K562 (cell line): ENCODE results near the gene ITPRIPL2. TPM values are rescaled to one million over a fixed set of nuclear protein-coding genes. Genes with fewer than 3 reads are reported as not detected.
A peak's percentile ranks its signal among the peaks of the same experiment; 100 is the strongest.

Source experiments
- GABPA ChIP-seq: fragments of 200-800 bp; sonication (Bioruptor generic); conservative IDR thresholded peaks from 2 replicates; pipeline ENCODE4 v1.6.1; 2016; ENCODE audit warnings: low read depth, missing genetic modification characterization, missing compliant biosample characterization
- GATAD2A ChIP-seq: fragments of 450-650 bp; IDR thresholded peaks from 2 replicates; pipeline ENCODE4 v1.6.1; 2017
- JUNB ChIP-seq: fragments of 450-650 bp; formaldehyde crosslinking; conservative IDR thresholded peaks from 2 replicates; pipeline ENCODE4 v1.4.0; 2020; ENCODE audit warnings: mild to moderate bottlenecking
- KLF13 ChIP-seq: fragments of 450-650 bp; IDR thresholded peaks from 2 replicates; pipeline ENCODE4 v1.6.1; 2016; ENCODE audit warnings: missing genetic modification characterization, low read depth, mild to moderate bottlenecking, missing compliant biosample characterization, moderate library complexity, borderline replicate concordance
- OTX1 ChIP-seq: fragments of 450-650 bp; formaldehyde crosslinking; IDR thresholded peaks from 2 replicates; pipeline ENCODE4 v1.4.0; 2022; ENCODE audit warnings: mild to moderate bottlenecking
- PTBP1 ChIP-seq: fragments of 200-400 bp; formaldehyde crosslinking; IDR thresholded peaks from 2 replicates; pipeline ENCODE4 v1.6.1; 2017; ENCODE audit warnings: low read depth, low read length
- U2AF1 ChIP-seq: fragments of 200-400 bp; formaldehyde crosslinking; optimal IDR thresholded peaks from 2 replicates; pipeline ENCODE3; 2017; ENCODE audit warnings: mild to moderate bottlenecking, low read depth, low read length, moderate library complexity
- ZNF316 ChIP-seq: fragments of 450-650 bp; IDR thresholded peaks from 2 replicates; pipeline ENCODE4 v1.6.1; 2016
- ZNF436 ChIP-seq: fragments of 250-450, 450-650 bp; sonication (Bioruptor Pico); formaldehyde crosslinking; IDR thresholded peaks from 2 replicates; pipeline ENCODE4 v1.7.0; 2020; ENCODE audit warnings: mild to moderate bottlenecking
- ZNF444 ChIP-seq: fragments of 250-450 bp; sonication (Bioruptor Pico); IDR thresholded peaks from 2 replicates; pipeline ENCODE4 v1.4.0; 2020; ENCODE audit warnings: mild to moderate bottlenecking, moderate library complexity
- polyA plus RNA-seq, 8 experiments: library from polyadenylated mRNA; depleted of rRNA in 4 of 8; stranded (reverse) in 5 of 8; unstranded in 3 of 8; fragments of >200 nt; fragmentation: Nextera tagmentation in 2 of 8; fragmentation: Illumina TruSeq in 1 of 8; extraction: Ambion mirVana in 2 of 8; extraction: Trizol in 1 of 8; gene quantifications; 2 replicates each; pipeline versions ENCODE4 v1.2.1 to v1.2.3, GENCODE V29; 2011 to 2014; ENCODE audit warnings: inconsistent platforms in 1 of 8, missing spikeins in 1 of 8
- total RNA-seq, 7 experiments: library from RNA; depleted of rRNA in 6 of 7; stranded (reverse); fragments of >200 nt in 6 of 7; fragmentation: Illumina TruSeq in 2 of 7; extraction: Trizol in 2 of 7; gene quantifications; 2 replicates each; pipeline versions ENCODE4 v1.2.1 to v1.2.3, GENCODE V29; 2011 to 2021; ENCODE audit warnings: low replicate concordance in 1 of 7
- TF ChIP-seq, protein P1 (sequence below): fragments of 450-650 bp; IDR thresholded peaks from one replicate; pipeline ENCODE4 v1.6.1; 2018; ENCODE audit warnings: mild to moderate bottlenecking, moderate library complexity; ENCODE audit not compliant: partially characterized antibody
- TF ChIP-seq, protein P2 (sequence below): fragments of 450-650 bp; IDR thresholded peaks from 2 replicates; pipeline ENCODE4 v1.6.1; 2016; ENCODE audit warnings: mild to moderate bottlenecking, moderate library complexity

Gene ITPRIPL2
- total and polyA plus RNA-seq, 9 of the 15 experiments (the other 6 are each of a cell fraction or from before 2014, with no cell fraction given): 0.04 to 2.2 (median 0.58) TPM

DNA sequence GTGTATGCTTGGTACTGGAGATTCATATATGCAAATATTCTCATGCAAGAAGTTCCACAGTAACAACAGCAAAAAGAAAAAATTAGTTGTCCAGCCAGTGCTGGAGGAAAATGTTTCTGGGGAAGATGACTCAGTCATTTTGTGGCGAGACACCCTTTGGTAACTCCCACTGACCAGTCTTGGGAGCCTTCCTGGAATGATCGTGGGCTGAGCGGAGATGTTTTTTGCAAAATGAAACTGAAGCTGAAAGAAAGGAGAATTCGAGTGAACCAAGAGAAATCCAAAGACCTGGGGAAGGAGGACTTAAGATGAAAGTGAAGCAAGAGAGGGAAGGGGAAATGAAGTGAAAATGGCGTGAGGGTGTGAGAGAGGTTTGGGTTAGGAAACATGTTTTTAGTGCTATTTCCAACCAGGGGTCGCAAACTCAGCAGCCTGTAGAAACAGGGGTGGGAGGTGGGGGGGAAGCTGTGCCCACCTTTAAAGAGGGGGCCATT lies 5.2 kb downstream of the ITPRIPL2 start (continued):
- TF ChIP-seq, protein P1, sequence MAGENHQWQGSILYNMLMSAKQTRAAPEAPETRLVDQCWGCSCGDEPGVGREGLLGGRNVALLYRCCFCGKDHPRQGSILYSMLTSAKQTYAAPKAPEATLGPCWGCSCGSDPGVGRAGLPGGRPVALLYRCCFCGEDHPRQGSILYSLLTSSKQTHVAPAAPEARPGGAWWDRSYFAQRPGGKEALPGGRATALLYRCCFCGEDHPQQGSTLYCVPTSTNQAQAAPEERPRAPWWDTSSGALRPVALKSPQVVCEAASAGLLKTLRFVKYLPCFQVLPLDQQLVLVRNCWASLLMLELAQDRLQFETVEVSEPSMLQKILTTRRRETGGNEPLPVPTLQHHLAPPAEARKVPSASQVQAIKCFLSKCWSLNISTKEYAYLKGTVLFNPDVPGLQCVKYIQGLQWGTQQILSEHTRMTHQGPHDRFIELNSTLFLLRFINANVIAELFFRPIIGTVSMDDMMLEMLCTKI: no peak
- peak; percentile 92 for TF ChIP-seq ZNF316
- no peak for TF ChIP-seq ZNF436 (CRISPR knock-in tag)
- no peak for TF ChIP-seq OTX1
- peak; percentile 40 for TF ChIP-seq GABPA (tag)
- TF ChIP-seq ZNF444 (CRISPR knock-in tag): no peak
- peak; percentile 81; the same call in 1 of the 2 replicates for TF ChIP-seq GATAD2A
- no peak for TF ChIP-seq KLF13 (tag)
- TF ChIP-seq PTBP1: no peak
- no peak for TF ChIP-seq JUNB
- TF ChIP-seq U2AF1: no peak
- TF ChIP-seq, protein P2, sequence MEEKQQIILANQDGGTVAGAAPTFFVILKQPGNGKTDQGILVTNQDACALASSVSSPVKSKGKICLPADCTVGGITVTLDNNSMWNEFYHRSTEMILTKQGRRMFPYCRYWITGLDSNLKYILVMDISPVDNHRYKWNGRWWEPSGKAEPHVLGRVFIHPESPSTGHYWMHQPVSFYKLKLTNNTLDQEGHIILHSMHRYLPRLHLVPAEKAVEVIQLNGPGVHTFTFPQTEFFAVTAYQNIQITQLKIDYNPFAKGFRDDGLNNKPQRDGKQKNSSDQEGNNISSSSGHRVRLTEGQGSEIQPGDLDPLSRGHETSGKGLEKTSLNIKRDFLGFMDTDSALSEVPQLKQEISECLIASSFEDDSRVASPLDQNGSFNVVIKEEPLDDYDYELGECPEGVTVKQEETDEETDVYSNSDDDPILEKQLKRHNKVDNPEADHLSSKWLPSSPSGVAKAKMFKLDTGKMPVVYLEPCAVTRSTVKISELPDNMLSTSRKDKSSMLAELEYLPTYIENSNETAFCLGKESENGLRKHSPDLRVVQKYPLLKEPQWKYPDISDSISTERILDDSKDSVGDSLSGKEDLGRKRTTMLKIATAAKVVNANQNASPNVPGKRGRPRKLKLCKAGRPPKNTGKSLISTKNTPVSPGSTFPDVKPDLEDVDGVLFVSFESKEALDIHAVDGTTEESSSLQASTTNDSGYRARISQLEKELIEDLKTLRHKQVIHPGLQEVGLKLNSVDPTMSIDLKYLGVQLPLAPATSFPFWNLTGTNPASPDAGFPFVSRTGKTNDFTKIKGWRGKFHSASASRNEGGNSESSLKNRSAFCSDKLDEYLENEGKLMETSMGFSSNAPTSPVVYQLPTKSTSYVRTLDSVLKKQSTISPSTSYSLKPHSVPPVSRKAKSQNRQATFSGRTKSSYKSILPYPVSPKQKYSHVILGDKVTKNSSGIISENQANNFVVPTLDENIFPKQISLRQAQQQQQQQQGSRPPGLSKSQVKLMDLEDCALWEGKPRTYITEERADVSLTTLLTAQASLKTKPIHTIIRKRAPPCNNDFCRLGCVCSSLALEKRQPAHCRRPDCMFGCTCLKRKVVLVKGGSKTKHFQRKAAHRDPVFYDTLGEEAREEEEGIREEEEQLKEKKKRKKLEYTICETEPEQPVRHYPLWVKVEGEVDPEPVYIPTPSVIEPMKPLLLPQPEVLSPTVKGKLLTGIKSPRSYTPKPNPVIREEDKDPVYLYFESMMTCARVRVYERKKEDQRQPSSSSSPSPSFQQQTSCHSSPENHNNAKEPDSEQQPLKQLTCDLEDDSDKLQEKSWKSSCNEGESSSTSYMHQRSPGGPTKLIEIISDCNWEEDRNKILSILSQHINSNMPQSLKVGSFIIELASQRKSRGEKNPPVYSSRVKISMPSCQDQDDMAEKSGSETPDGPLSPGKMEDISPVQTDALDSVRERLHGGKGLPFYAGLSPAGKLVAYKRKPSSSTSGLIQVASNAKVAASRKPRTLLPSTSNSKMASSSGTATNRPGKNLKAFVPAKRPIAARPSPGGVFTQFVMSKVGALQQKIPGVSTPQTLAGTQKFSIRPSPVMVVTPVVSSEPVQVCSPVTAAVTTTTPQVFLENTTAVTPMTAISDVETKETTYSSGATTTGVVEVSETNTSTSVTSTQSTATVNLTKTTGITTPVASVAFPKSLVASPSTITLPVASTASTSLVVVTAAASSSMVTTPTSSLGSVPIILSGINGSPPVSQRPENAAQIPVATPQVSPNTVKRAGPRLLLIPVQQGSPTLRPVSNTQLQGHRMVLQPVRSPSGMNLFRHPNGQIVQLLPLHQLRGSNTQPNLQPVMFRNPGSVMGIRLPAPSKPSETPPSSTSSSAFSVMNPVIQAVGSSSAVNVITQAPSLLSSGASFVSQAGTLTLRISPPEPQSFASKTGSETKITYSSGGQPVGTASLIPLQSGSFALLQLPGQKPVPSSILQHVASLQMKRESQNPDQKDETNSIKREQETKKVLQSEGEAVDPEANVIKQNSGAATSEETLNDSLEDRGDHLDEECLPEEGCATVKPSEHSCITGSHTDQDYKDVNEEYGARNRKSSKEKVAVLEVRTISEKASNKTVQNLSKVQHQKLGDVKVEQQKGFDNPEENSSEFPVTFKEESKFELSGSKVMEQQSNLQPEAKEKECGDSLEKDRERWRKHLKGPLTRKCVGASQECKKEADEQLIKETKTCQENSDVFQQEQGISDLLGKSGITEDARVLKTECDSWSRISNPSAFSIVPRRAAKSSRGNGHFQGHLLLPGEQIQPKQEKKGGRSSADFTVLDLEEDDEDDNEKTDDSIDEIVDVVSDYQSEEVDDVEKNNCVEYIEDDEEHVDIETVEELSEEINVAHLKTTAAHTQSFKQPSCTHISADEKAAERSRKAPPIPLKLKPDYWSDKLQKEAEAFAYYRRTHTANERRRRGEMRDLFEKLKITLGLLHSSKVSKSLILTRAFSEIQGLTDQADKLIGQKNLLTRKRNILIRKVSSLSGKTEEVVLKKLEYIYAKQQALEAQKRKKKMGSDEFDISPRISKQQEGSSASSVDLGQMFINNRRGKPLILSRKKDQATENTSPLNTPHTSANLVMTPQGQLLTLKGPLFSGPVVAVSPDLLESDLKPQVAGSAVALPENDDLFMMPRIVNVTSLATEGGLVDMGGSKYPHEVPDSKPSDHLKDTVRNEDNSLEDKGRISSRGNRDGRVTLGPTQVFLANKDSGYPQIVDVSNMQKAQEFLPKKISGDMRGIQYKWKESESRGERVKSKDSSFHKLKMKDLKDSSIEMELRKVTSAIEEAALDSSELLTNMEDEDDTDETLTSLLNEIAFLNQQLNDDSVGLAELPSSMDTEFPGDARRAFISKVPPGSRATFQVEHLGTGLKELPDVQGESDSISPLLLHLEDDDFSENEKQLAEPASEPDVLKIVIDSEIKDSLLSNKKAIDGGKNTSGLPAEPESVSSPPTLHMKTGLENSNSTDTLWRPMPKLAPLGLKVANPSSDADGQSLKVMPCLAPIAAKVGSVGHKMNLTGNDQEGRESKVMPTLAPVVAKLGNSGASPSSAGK: no peak; the same call in 1 of the 2 replicates
